ENCODE results near the gene KIAA0408.
"Not testable (repeated sequence)": the region's sequence is repeated elsewhere in the genome, so short reads cannot be mapped to it uniquely, and the experiment has no call there.

KIAA0408 gene

DNA sequence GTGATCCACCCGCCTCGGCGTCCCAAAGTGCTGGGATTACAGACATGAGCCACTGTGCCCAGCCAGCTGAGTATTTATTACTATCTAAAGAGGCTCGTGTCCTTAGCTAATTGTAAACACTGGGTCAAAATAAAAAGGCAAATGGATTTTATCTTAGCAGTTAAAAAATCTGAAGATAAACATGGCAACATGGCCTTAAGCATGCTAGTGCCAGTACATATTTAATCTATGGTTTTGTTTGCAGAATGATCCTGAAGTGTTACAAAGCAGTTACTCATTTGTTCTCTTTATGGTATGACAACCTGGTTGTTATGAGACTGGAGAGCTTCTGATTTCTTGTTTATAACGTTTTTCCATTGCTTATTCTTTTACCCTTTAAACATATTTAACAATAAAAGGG lies 3.9 kb upstream of the KIAA0408 start:
- no peak for DNase-seq (ENCODE audit: low spot score)

DNA sequence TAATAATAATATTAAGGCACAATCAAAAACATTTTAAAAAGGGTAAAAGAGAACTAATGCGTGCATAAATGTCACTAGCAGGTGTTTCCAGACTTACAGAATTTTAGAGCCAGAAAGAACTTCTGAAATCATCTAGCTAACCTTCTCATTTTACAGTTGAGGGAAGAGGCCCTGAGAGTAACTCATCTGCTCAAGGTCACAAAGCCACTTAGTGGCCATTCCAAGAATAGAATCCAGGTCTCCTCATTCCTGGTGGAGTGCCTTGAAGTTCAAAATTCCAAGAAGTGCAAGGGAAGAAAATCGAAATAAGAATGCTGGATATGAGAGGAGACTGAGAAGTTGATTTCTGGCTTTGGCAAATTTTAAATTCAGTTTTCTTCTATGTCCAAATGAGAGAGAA lies 3.2 kb upstream of the KIAA0408 start:
- DNase-seq (ENCODE audit: low spot score) = no peak

DNA sequence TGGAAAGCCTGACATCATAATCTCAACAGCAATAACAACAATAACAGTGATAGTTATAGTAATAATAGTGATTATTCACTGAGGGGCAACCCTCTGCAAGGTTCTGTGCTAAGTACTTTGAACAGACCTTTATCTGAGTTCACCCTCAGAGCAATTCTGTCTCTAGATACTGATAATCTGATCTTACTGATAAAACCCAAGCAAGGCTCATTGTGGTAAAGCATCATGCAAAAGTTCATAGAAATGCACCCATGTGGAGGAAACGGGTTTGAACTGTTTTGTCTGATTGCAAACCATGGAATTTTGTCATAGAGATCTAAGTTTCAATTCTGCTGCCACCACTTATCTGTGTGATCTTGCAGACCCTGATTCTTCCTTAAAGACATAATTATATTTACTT lies 1.3 kb upstream of the KIAA0408 start:
- DNase-seq (ENCODE audit: low spot score) = no peak

DNA sequence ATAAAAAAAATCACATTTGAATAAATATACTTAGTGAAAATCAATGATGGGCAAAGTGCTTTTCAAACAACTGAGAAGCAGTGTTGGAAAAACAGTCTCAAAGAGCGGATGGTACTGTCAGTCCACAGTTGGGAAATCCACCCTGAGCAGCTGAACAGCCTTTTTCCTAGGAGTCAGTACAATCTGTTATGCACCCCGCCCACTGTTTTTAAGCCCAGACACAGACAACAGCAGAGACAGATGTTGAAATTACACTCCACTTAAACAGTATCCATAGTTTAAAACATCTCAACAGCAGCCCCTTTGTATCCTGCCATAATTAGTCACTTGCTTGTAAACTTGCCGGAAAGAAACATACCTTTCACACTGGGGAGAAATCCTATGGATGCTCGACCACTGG lies 372 bp downstream of the KIAA0408 start:
- DNase-seq (ENCODE audit: low spot score) = no peak

DNA sequence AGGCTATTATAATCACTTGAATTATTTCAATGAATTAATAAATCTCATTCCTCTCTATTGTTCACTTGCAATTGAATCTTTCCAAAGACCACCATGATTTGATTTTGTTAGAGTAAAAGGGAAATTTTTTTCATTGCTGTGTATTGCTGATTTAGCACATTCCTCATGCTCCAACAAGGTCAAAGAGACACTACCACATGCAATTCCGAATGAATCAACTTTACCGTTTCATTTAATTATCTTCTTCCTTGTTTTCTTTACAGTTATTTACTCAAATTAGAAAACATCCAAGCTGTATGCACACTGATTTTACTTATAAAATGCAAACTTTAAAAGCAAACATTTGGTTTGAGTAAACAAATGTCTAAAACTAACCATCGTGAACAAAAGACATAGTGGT lies 967 bp downstream of the KIAA0408 start:
- DNase-seq (ENCODE audit: low spot score) = no peak

DNA sequence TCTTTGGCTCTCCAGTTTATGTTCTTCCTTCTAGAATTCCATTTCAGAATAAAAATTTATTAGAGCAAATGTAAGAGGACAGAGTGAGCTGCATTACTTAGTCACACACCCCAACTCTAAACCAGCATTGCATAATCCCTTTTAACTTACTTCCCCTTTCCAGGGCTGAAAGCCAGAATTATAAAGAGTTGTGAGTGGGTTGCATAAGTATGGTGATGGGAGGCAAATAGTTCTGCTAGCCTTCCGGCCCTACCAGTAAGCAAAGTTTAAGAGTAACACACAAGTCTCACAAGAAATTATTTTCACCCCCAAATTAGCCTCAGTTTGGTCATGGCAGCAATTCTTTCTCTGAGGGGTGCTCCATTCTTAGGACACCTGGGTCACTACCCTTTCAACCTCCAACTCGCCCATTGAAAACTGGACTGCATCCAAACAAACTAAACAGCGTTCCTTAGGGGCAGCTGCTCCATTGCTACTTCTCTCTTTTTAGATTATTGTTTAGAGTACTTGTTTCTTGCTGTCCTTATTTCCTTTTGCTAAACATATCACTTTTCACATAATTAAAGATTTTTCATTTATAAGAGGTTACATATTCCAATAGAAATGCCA lies 1.6 kb downstream of the KIAA0408 start:
- DNase-seq (ENCODE audit: low spot score) = no peak

DNA sequence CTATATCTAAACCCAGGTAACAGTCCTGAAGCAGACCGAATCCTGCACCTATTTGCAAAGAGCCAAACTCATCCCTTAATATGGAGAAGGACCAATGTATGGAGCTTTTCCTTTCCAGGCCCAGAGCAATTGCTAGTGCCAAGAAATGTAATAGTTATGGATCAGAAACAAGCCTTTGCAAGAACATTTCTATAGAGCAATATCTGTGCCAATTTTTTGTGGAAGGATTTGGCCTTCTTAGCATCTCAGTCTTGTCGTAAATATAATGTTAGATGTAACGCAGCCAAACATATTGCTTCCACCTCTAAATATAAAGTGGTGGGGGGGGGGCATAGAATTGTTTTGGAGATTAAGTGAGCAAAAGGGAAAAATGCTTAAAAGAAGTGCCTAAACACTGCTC lies 2.7 kb downstream of the KIAA0408 start:
- no peak for DNase-seq (ENCODE audit: low spot score)

DNA sequence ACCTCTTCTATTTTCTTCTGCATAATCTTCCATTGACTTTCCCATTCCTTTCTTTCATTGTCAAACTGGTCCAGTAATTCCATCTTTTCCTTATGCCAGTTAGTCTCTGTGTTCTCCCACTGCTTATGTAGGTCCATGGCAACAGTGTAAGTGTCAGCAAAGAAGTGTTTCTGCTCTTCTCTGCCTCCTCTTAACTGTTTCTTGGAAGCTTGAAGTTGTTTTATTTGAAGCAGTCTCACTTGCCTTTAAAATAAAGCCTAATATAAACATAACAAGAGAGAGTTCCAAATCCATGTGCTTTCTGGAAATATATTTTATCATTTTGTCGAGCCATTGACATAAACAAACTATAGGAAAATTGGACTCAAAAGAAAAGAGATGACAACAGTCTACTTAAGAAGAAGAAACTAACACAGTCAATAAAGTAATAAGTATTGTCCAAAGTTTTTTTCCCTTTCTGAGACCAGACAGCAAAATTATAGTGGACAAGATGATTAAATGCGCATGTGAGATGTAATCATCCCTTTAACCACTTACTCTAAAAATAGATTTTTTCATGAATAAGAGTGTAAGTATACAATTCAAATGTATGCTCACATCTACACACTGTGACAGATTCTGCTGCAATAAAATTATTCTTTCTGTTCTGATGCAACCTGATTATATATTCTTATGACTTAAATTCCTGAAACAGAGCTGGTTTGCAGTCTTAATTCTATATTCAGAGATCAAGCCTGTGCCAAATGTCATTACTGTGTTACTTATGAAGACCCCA lies 5.2 kb downstream of the KIAA0408 start:
- no peak for DNase-seq (ENCODE audit: low spot score)

DNA sequence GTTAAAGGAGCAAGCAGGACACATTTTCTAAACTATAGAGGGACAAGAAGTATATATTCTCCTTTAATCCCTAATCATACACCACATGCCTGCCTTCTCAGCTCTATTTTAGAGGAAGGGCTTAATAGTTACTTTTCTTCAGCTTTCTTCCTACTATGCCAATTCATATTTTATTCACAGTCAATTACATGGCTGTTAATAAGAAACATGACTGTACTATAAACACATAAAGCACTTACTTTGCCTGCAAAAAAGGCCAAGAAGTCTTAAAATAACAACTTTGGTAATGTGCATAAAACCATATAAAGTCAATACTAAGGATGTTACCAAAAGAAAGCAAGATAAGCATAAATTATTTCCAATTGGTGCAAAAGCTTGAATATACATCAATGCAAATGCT lies 6.4 kb downstream of the KIAA0408 start:
- no peak for DNase-seq (ENCODE audit: low spot score)

DNA sequence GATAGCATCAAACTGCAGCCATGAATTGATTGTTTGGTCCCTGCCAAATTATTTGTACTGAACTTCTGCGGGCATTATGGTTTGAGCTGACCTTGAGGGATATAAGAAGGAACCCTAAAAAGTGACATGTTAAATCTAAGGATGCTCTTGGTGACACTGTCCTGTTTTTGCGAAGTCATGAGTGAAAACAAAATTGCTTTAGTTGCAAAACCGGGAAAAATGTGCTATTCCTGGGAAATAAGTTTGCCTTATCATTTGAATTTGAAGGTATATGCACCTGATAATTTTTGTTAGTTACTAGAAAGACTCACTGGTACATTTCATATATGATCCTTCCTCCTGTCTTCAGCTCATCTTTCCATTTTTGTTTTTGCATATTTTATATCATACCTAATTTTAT lies 7.8 kb downstream of the KIAA0408 start:
- no peak for DNase-seq (ENCODE audit: low spot score)

DNA sequence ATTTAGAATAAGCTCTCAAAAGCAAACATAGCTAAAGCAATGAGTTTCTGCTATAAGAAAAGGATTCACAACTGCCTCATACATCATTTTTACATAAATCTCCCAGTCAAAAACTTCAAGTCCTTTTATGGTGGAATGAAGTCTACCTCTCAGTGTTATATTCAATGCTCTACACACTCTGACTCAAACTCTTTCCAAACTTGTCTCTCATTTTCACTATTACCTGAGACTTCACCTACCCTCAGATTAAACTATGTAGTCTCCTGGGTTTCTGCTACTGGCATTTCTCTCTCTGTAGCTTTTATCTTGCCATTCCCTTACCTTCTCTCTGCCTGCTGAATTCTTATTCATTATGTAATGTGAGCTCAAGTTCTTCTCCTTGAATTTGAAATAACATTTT lies 11.4 kb downstream of the KIAA0408 start:
- no peak for DNase-seq (ENCODE audit: low spot score)

DNA sequence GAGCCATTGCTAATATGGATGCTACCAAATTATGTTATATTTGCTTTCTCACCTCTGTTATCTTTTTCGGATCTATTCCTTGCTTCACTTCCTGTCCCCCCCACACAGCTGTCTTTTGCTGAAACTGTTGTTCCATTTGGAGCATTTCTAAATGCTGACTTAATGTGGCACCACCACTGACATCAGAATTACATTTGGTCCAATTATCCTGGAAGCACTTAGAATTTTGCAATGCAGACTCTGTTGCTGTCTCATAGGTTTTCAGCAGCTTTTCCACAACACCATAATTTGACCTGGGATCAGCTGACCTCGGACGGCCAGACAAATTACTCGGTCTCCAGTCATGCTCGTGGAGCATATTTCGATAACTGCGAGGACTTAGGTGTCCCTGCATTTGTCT lies 12.8 kb downstream of the KIAA0408 start:
- no peak for DNase-seq (ENCODE audit: low spot score)

DNA sequence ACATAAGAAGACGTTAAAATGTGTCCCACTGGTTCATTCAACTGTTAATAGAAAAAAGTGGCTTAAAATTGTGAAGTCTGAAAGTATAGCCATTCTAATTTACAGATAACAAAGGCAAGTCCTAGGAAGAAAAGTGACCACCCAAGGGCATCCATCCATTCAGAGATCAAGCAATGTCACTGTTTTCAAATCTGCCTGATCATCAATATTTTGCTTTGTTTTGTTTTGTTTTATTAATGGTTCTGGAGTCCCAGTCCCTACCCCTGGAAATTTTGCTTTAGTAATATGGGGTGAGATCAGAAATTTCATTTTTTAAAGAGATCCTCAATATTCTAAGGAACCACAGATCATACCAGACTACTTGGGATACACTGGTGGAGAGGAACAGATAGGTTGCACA lies 17.3 kb downstream of the KIAA0408 start:
- DNase-seq (ENCODE audit: low spot score) = no peak

DNA sequence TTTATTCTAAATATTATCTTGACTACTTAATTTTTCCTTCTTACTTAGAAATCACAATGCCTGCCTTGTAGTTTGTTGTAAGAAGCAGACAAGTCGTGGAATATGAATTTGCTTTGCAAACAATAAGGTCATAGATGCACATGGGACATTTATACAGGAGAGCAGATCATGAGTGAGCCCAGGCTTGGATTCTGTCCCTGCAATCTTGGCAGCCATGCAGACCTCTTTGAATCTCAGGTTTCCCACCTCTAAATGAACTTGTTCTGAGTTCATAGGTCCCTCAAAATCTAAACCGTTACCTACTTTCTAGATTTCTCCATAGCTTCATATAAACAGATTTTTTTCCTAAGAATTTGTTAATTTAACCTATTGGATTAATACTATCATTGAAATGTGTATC lies 19.5 kb downstream of the KIAA0408 start:
- DNase-seq (ENCODE audit: low spot score) = no peak

DNA sequence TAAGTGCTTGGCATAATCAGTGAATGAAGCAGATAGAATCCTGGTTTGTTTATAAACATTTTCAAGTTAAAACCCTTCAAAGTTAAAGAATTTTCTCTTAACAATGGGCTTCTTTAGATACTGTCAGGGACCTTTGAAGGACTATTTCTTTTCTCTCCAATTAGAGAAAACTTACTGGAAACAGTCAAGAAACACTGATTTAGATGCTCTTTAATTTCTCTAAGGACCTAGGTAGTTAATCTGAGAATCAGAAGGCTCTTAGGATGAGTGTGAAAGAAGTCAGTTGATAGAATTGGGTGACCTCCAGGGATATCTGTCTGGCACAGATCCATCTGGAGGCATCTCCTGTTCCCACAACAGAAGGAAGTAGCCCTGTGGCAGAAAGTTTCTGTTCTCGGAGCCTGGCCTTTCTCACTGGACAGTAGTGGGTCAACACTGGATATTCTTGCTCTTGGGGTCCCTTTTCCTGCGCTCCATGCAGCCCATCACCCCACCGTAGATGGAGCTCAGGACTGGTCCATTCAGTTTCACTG lies 22.5 kb downstream of the KIAA0408 start:
- DNase-seq (ENCODE audit: low spot score) = no peak

DNA sequence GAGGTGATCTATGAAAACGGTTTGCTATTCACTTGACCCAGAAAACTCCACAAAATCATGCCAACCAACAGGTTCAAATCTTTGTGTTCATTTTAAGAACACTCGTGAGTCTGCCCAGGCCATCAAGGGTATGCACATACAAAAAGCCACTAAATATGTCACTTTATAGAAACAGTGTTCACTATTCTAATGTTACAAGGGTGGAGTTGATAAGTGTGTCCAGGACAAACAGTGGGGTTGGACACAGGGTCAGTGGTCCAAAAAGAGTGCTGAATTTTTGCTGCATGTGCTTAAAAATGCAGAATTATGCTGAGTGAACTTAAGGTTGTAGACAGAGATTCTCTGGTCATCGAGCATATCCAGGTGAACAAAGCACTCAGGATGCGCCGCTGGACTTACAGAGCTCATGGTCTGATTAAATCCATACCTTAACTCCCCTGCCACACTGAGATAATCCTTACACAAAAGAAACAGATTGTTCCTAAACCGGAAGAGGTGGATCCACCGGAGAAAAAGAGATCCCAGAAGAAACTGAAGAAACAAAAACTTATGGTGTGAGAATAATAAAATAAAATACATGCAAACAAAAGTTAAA lies 23.5 kb downstream of the KIAA0408 start:
- DNase-seq (ENCODE audit: low spot score) = no peak

DNA sequence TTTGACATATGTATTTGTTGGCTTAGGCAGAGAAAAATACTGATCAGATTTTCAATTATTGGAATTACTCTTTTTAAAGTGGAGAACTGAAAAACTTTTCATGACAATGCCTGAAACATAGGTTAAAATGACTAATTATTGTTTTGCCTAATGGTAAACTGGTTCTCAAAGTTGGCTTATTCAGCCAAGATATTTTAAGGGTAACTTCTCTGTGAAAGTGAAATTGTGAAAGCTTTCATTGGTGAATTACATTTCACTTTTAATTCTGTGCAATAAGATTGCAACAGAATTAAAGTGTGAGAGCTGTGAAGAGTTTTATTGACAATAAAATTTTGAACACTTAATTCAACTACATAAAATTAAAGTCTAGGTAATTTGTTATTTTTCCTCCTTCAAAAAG lies 24.5 kb downstream of the KIAA0408 start:
- DNase-seq (ENCODE audit: low spot score) = no peak

DNA sequence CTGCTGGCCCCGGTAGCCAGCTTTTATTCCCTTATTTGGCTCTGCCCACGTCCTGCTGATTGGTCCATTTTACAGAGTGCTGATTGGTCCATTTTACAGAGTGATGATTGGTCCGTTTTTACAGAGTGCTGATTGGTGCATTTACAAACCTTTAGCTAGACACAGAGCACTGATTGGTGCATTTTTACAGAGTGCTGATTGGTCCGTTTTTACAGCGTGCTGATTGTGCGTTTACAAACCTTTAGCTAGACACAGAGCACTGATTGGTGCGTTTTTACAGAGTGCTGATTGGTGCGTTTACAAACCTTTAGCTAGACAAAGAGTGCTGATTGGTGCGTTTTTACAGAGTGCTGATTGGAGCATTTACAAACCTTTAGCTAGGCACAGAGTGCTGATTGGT lies 30.6 kb downstream of the KIAA0408 start:
- DNase-seq (ENCODE audit: low spot score) = not testable (repeated sequence)

DNA sequence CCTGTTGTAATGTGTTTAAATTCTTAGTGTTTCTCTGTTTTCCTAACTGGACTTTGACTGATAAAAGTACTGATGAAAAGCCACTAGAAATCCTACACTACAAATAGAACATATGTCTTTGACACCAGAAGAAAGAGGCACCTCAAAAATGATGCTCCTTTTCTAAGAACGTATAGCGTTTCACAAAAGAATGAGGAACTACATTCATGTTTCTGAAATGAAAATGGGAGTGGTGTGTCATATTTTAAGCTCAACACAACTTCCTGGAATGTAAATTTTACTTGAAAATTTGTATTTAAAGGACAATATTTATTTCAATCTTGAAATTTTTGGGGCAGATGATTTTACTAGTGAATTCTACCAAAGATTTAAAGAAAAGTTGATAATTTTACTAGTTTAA lies 35.3 kb downstream of the KIAA0408 start:
- peak; percentile 17 for DNase-seq (ENCODE audit: low spot score)

DNA sequence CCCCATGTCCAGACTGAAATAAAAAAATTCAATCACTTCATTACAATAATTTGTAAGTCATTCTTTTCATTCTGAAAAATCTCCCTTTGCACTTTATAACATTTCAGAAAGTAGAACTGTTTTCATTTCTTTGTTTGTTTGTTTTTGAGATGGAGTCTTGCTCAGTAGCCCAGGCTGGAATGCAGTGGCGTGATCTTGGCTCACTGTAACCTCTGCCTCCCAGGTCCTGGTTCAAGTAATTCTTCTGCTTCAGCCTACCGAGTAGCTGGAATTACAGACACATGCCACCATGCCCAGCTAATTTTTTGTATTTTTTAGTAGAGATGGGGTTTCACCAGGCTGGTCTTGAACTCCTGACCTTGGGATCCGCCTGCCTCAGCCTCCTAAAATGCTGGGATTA lies 38.0 kb downstream of the KIAA0408 start:
- not testable (repeated sequence) for DNase-seq (ENCODE audit: low spot score)

DNA sequence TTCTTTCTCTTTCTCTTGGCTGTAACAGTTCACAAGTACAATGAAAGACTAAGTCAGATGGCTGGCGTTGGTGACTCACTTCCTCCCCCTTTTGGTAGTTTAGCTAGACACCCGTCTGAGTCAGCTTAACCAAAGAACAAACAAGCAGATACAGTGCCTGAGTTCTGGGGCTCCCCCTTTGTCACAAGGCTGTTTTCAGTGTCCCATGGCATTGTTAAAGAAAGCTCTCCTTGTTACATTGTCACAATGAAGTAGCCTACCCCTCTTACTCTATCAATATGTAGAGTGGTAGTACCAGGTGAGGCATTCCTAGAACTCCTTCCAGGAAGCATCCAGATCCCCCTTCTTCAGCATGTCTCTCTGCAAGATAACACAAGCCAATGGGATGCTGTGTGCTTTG lies 38.6 kb downstream of the KIAA0408 start:
- DNase-seq (ENCODE audit: low spot score) = peak; percentile 95

DNA sequence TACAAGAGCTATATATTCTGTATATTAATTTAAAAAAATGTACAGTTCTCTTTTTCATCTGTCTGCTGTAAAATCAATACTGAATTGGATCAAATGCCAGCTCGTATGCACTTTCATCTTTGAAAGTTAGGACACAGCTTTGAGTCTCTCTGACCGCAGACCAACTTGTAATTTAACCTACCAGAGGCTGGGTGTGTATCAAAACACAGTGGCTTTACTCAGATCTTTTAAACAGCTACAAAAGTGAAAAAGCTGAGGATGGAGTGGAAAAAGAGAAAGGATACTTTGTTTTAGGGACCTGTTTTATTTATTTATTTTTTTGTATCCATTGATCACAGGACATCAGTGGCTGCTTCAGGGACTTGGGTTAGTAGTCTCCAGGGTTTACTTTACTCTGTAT lies 44.1 kb downstream of the KIAA0408 start:
- no peak for DNase-seq (ENCODE audit: low spot score)

DNA sequence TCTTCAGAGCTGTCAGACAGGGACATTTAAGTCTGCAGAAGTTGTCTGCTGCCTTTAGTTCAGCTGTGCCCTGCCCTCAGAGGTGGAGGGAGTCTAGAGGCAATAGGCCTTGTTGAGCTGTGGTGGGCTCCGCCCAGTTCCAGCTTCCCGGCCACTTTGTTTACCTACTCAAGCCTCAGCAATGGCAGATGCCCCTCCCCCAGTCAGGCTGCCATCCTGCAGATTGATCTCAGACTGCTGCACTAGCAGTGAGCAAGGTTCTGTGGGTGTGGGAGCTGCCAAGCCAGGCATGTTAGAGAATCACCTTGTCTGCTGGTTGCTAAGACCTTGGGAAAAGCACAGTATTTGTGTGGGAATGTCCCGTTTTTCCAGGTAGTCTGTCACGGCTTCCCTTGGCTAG lies 46.1 kb downstream of the KIAA0408 start:
- peak; percentile 67 for DNase-seq (ENCODE audit: low spot score)

Measured in kidney tubule cell (primary cell).